Type B pancreatic cell (in vitro differentiated cells): Measurements from ENCODE around the gene POU6F2. TPM values are rescaled to one million over a fixed set of nuclear protein-coding genes. Genes with fewer than 3 reads are reported as not detected.

ENCODE experiments used
- DNase-seq: peaks from one replicate; pipeline ENCODE4 v3.0.0; 2021; ENCODE audit warnings: mixed read lengths; ENCODE audit not compliant: unreplicated experiment; ENCODE audit errors: extremely low spot score
- H3K27ac Mint-ChIP-seq: 2 replicates; pipeline ENCODE4 v1.8.0; 2021; ENCODE audit warnings: mild to moderate bottlenecking, mixed read lengths
- H3K27me3 Mint-ChIP-seq: 2 replicates; pipeline ENCODE4 v1.8.0; 2021; ENCODE audit warnings: mixed read lengths
- H3K36me3 Mint-ChIP-seq: 2 replicates; pipeline ENCODE4 v1.8.0; 2021; ENCODE audit warnings: mixed read lengths
- H3K4me1 Mint-ChIP-seq: one replicate; pipeline ENCODE4 v1.8.0; 2021; ENCODE audit warnings: mixed read lengths; ENCODE audit not compliant: unreplicated experiment
- H3K4me3 Mint-ChIP-seq: 2 replicates; pipeline ENCODE4 v1.8.0; 2021; ENCODE audit warnings: mild to moderate bottlenecking, mixed read lengths
- H3K9me3 Mint-ChIP-seq: 2 replicates; pipeline ENCODE4 v1.8.0; 2021; ENCODE audit warnings: mixed read lengths
- total RNA-seq: library from RNA; stranded (reverse); gene quantifications from 2 replicates; pipeline ENCODE4 v1.2.1, GENCODE V29; 2021; ENCODE audit warnings: low replicate concordance
- TF ChIP-seq, protein P1 (sequence below): fragments of 200-600 bp; sonication (generic); conservative IDR thresholded peaks from 2 replicates; pipeline ENCODE4 v1.5.0; 2021; ENCODE audit warnings: antibody characterized with exemption, mild to moderate bottlenecking

The POU6F2 gene
- total RNA-seq, 1 donor from 2014 or later: 1.4 TPM

DNA sequence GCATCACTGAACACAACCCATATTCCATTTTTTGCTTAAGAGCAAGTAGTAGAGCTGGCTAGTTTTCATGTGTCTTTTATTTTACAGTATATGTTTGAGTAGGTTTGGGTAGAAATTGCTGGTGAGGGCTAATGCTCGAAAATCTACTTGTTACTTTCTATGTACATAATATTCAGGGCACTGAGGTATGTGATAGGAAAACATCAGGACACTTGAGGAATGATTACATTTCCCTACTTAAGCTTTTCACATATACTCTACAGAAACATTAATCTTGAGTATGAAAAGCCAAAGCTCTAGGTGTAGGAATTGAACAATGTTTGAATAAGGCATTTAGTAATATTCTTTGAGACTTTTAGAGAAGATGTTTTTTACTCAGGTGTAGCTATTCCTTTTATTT, 73.6 kb downstream of the POU6F2 start:
- Mint-ChIP-seq H3K4me1 (no peaks in the 10 kb centered on the region), H3K4me3 (no peak overlapping the region), H3K36me3 (no peaks in the 10 kb centered on the region), H3K27me3 (no peaks in the 10 kb centered on the region), H3K27ac (no peak overlapping the region), H3K9me3 (no peaks in the 10 kb centered on the region)
- TF ChIP-seq, protein P1, sequence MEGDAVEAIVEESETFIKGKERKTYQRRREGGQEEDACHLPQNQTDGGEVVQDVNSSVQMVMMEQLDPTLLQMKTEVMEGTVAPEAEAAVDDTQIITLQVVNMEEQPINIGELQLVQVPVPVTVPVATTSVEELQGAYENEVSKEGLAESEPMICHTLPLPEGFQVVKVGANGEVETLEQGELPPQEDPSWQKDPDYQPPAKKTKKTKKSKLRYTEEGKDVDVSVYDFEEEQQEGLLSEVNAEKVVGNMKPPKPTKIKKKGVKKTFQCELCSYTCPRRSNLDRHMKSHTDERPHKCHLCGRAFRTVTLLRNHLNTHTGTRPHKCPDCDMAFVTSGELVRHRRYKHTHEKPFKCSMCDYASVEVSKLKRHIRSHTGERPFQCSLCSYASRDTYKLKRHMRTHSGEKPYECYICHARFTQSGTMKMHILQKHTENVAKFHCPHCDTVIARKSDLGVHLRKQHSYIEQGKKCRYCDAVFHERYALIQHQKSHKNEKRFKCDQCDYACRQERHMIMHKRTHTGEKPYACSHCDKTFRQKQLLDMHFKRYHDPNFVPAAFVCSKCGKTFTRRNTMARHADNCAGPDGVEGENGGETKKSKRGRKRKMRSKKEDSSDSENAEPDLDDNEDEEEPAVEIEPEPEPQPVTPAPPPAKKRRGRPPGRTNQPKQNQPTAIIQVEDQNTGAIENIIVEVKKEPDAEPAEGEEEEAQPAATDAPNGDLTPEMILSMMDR: no peak
- no peak for DNase-seq

DNA sequence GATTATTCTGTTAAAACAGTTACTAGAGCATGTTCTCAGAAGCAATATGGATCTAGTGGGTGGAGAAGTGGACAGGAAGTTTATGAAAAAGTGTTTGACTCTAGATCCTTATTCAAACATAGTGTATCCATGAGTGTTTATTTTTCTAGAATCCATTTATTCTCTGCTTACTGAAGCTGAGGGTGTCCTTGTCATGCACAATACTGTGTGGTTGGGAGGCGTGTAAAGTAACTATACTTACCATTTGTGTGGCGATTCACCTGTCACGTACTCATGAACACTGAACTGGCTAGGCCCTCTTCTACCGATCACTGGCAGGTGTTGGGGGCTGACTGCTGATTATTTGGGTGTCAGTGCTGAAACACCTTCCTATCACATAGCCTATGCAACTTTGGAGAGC, 74.0 kb downstream of the POU6F2 start:
- H3K4me1 Mint-ChIP-seq: no peaks in the 10 kb centered on the region
- DNase-seq: no peak
- no peaks in the 10 kb centered on the region for H3K9me3 Mint-ChIP-seq
- no peaks in the 10 kb centered on the region for H3K27me3 Mint-ChIP-seq
- no peak overlapping the region for H3K4me3 Mint-ChIP-seq
- H3K27ac Mint-ChIP-seq: no peak overlapping the region
- TF ChIP-seq, protein P1: no peak
- no peaks in the 10 kb centered on the region for H3K36me3 Mint-ChIP-seq

DNA sequence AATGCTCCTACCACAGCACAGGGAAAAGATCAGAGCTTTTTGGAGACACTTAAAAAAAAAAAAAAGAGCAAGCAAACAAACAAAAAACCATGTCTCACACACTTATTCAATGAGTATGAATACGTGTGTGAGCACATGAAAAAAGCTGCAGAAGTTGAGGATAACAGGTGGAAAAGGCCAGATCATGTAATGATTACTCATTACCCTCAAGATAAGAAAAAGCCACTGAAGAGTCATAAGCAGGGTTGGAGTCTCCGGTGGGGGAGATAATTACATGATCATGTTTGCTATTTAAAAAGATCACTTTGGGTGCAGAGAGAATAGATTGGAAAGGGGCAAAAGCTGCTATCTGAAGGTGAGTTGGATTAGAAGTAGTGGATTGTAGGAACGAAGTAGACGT, 77.0 kb downstream of the POU6F2 start:
- no peak for DNase-seq
- Mint-ChIP-seq H3K27me3 (no peaks in the 10 kb centered on the region), H3K36me3 (no peaks in the 10 kb centered on the region), H3K9me3 (no peaks in the 10 kb centered on the region), H3K4me1 (no peaks in the 10 kb centered on the region), H3K27ac (no peak overlapping the region), H3K4me3 (no peak overlapping the region)
- TF ChIP-seq, protein P1: no peak

DNA sequence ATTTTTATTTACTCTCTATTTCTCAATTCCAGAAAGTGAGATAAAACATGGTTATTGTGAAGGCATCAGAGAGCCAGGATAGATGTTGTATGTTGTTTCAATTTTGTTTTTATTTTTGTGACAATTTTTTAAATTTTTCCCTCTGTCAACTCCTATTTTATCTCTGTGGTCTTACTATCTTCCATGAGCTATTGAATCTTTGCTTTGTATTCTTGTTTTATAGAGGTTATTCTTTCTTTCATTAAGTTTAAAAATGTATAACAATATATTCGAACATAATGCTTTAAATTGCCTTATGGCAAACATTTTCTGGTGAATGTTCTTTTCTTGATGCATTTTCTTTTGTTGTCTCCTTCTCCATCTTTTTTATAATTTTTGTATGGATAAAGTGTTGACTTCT, 78.4 kb downstream of the POU6F2 start:
- H3K27me3 Mint-ChIP-seq: no peaks in the 10 kb centered on the region
- H3K9me3 Mint-ChIP-seq: no peaks in the 10 kb centered on the region
- DNase-seq: no peak
- no peak overlapping the region for H3K4me3 Mint-ChIP-seq
- no peak overlapping the region for H3K27ac Mint-ChIP-seq
- no peaks in the 10 kb centered on the region for H3K36me3 Mint-ChIP-seq
- H3K4me1 Mint-ChIP-seq: no peaks in the 10 kb centered on the region
- TF ChIP-seq, protein P1: no peak

DNA sequence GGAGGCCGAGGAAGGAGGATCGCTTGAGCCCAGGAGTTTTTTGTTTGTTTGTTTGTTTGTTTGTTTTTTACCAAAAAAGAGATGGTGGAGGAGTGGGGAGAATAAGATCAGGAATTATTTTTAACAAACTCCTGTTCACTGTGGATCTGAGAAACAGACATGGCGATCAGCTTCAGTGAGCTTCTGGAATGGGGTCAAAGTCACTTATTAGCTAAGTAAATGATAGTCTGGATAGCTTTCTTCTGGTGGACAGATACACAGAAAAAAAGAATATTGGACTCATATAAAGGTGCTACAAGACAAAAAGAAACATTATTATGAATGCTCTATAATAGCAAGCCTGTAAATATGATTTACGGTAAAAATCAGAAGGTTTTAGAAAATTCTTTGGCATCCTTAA, 85.1 kb downstream of the POU6F2 start:
- Mint-ChIP-seq H3K27me3 (no peaks in the 10 kb centered on the region), H3K36me3 (no peaks in the 10 kb centered on the region), H3K9me3 (no peaks in the 10 kb centered on the region), H3K4me1 (no peaks in the 10 kb centered on the region), H3K4me3 (no peak overlapping the region), H3K27ac (no peak overlapping the region)
- TF ChIP-seq, protein P1: no peak
- DNase-seq: no peak

DNA sequence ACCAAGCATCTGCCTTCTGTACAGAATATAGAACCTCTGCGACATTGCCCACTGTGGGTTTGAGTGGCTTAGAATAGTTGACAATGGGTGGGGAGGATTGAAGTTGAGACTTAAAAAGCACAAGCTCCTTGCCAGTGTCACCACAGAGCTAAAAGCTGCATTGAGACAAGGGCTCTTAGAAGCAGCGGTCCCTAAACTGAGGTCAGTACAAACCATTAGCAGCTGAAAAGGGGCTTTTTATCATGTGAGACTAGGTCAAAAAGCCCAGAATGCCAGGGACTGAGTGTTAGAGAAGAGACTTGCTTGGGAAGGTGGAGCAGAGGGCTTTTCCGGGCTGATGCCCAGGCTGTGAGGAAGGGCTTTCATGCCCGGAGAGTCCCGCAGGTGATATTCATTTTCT, 91.3 kb downstream of the POU6F2 start:
- peaks cover 5% of the 10 kb centered on the region for H3K4me1 Mint-ChIP-seq
- no peak for DNase-seq
- TF ChIP-seq, protein P1: no peak
- no peaks in the 10 kb centered on the region for H3K36me3 Mint-ChIP-seq
- H3K9me3 Mint-ChIP-seq: no peaks in the 10 kb centered on the region
- H3K4me3 Mint-ChIP-seq: no peak overlapping the region
- H3K27me3 Mint-ChIP-seq: no peaks in the 10 kb centered on the region
- no peak overlapping the region for H3K27ac Mint-ChIP-seq
